Muscle of leg (tissue), 11 donors: Measurements from ENCODE around the gene DBI. TPM values are rescaled to one million over a fixed set of nuclear protein-coding genes. Genes with fewer than 3 reads are reported as not detected.
A peak's percentile ranks its signal among the peaks of the same experiment; 100 is the strongest.

Experiments used
- DNase-seq: peaks from one replicate; pipeline ENCODE4 v3.0.0; 2013
- H3K27ac ChIP-seq: one replicate; pipeline ENCODE4 v1.5.1; 2013; ENCODE audit warnings: mild to moderate bottlenecking, low read length, control low read depth
- H3K27me3 ChIP-seq: one replicate; pipeline ENCODE4 v1.6.1; 2013; ENCODE audit warnings: low read length; ENCODE audit not compliant: control insufficient read depth, insufficient read depth
- H3K36me3 ChIP-seq: one replicate; pipeline ENCODE4 v1.6.1; 2013; ENCODE audit warnings: low read length; ENCODE audit not compliant: control insufficient read depth, insufficient read depth
- H3K4me1 ChIP-seq: one replicate; pipeline ENCODE4 v1.6.1; 2013; ENCODE audit warnings: low read length; ENCODE audit not compliant: control insufficient read depth, insufficient read depth
- H3K4me3 ChIP-seq: one replicate; pipeline ENCODE4 v1.5.1; 2013; ENCODE audit warnings: low read length, control low read depth
- H3K9me3 ChIP-seq: replicated peaks from 2 replicates; pipeline ENCODE4 v1.6.1; 2013; ENCODE audit warnings: low read depth, low read length; ENCODE audit not compliant: control insufficient read depth
- WGBS: methylation state at CpG from one replicate; pipeline ENCODE4 v1.1.5; 2013; ENCODE audit warnings: missing lambda C conversion rate; ENCODE audit not compliant: insufficient coverage; 5-methylcytosine and 5-hydroxymethylcytosine counted together
- polyA plus RNA-seq, 8 donors: library from polyadenylated mRNA; unstranded; fragments of 120-200 nt; gene quantifications; one replicate each; pipeline versions ENCODE4 v1.2.1 to v1.2.3, GENCODE V29; 2013; ENCODE audit warnings: inconsistent platforms in 1 of 8, low replicate concordance in 1 of 8; ENCODE audit not compliant: insufficient read length in 8 of 8, insufficient read depth in 1 of 8
- total RNA-seq: library from RNA; stranded (reverse); fragments of 120-200 nt; gene quantifications from one replicate; pipeline ENCODE4 v1.2.4, GENCODE V29; 2013

The DBI gene
- total and polyA plus RNA-seq, 9 donors, result 179 to 319 (median 269) TPM

GRCh38 chr2:119354860-119355259, 11.9 kb upstream of the DBI start:
- no CpG with 5 or more reads among the region's 1 CpG for WGBS
- DNase-seq, result no peak
- no peaks in the 10 kb centered on the region for H3K36me3 ChIP-seq
- no peaks in the 10 kb centered on the region for H3K9me3 ChIP-seq
- peaks cover 2% of the 10 kb centered on the region for H3K4me1 ChIP-seq
- H3K4me3 ChIP-seq, result no peak overlapping the region
- no peaks in the 10 kb centered on the region for H3K27me3 ChIP-seq
- no peak overlapping the region for H3K27ac ChIP-seq

GRCh38 chr2:119359774-119360173, 7.0 kb upstream of the DBI start:
- no peak overlapping the region for H3K27ac ChIP-seq
- H3K9me3 ChIP-seq, result no peaks in the 10 kb centered on the region
- H3K4me1 ChIP-seq, result no peaks in the 10 kb centered on the region
- DNase-seq, result no peak
- no peaks in the 10 kb centered on the region for H3K27me3 ChIP-seq
- H3K36me3 ChIP-seq, result no peaks in the 10 kb centered on the region
- no CpG with 5 or more reads among the region's 6 CpGs for WGBS
- no peak overlapping the region for H3K4me3 ChIP-seq

- DNase-seq, result no peak
- Histone ChIP-seq H3K4me1 (peaks cover 2% of the 10 kb centered on the region), H3K4me3 (no peak overlapping the region), H3K36me3 (no peaks in the 10 kb centered on the region), H3K27me3 (no peaks in the 10 kb centered on the region), H3K27ac (no peak overlapping the region), H3K9me3 (no peaks in the 10 kb centered on the region)
- no CpG with 5 or more reads among the region's 2 CpGs for WGBS
These were observed 6.3 kb upstream of the DBI start for GRCh38 chr2:119360423-119360966.

- H3K27me3 ChIP-seq, result no peaks in the 10 kb centered on the region
- no peak for DNase-seq
- H3K36me3 ChIP-seq, result peaks cover 17% of the 10 kb centered on the region
- no peak overlapping the region for H3K27ac ChIP-seq
- H3K9me3 ChIP-seq, result no peaks in the 10 kb centered on the region
- peaks cover 27% of the 10 kb centered on the region for H3K4me1 ChIP-seq
- 100% methylated on average over 2 of the region's 6 CpGs for WGBS
- H3K4me3 ChIP-seq, result no peak overlapping the region
These were observed 2.0 kb upstream of the DBI start for GRCh38 chr2:119364798-119365197.

GRCh38 chr2:119365436-119365835, 1.3 kb upstream of the DBI start:
- no peak overlapping the region for H3K27ac ChIP-seq
- H3K4me3 ChIP-seq, result peak overlapping the region; percentile 97
- H3K9me3 ChIP-seq, result no peaks in the 10 kb centered on the region
- peaks cover 22% of the 10 kb centered on the region for H3K36me3 ChIP-seq
- DNase-seq, result no peak
- no peaks in the 10 kb centered on the region for H3K27me3 ChIP-seq
- H3K4me1 ChIP-seq, result peaks cover 28% of the 10 kb centered on the region
- WGBS, result 18% methylated on average over 4 of the region's 6 CpGs

GRCh38 chr2:119366161-119366648, 572 bp upstream of the DBI start:
- no peak for DNase-seq
- WGBS, result 3% methylated on average over 17 of the region's 17 CpGs

GRCh38 chr2:119367472-119368099, 809 bp downstream of the DBI start:
- Histone ChIP-seq H3K36me3 (peaks cover 43% of the 10 kb centered on the region), H3K4me3 (peak overlapping the region; percentile 97), H3K4me1 (peaks cover 28% of the 10 kb centered on the region), H3K27ac (peak overlapping the region; percentile 96), H3K9me3 (no peaks in the 10 kb centered on the region), H3K27me3 (no peaks in the 10 kb centered on the region)
- 3% methylated on average over 26 of the region's 32 CpGs for whole genome bisulfite sequencing
- peak; percentile 72 for DNase-seq

More at GRCh38 chr2:119366161-119366648, 572 bp upstream of the DBI start:
- Histone ChIP-seq H3K27ac (peak overlapping the region; percentile 93), H3K36me3 (peaks cover 29% of the 10 kb centered on the region), H3K4me3 (peak overlapping the region; percentile 97), H3K27me3 (no peaks in the 10 kb centered on the region), H3K4me1 (peaks cover 28% of the 10 kb centered on the region), H3K9me3 (no peaks in the 10 kb centered on the region)

GRCh38 chr2:119369845-119370244, 3.1 kb downstream of the DBI start:
- WGBS, result 93% methylated on average over 2 of the region's 6 CpGs
- Histone ChIP-seq H3K4me1 (peaks cover 28% of the 10 kb centered on the region), H3K27me3 (no peaks in the 10 kb centered on the region), H3K4me3 (no peak overlapping the region), H3K9me3 (peaks cover 2% of the 10 kb centered on the region), H3K27ac (peak overlapping the region; percentile 62), H3K36me3 (peaks cover 55% of the 10 kb centered on the region)
- DNase-seq, result no peak

- Histone ChIP-seq H3K9me3 (peaks cover 2% of the 10 kb centered on the region), H3K36me3 (peaks cover 55% of the 10 kb centered on the region), H3K4me3 (no peak overlapping the region), H3K27me3 (no peaks in the 10 kb centered on the region), H3K27ac (no peak overlapping the region), H3K4me1 (peaks cover 21% of the 10 kb centered on the region)
- no peak for DNase-seq
- WGBS, result 100% methylated on average over 4 of the region's 6 CpGs
These were observed 4.3 kb downstream of the DBI start for GRCh38 chr2:119371111-119371510.

GRCh38 chr2:119372778-119373568, 6.2 kb downstream of the DBI start:
- Histone ChIP-seq H3K9me3 (peaks cover 2% of the 10 kb centered on the region), H3K36me3 (peaks cover 55% of the 10 kb centered on the region), H3K27me3 (no peaks in the 10 kb centered on the region), H3K4me3 (no peak overlapping the region), H3K4me1 (peaks cover 31% of the 10 kb centered on the region), H3K27ac (no peak overlapping the region)
- 91% methylated on average over 5 of the region's 7 CpGs for WGBS
- DNase-seq, result no peak
